CD4-positive, alpha-beta T cell (primary cell): ENCODE data around the gene LNPK. TPM values are rescaled to one million over a fixed set of nuclear protein-coding genes. Genes with fewer than 3 reads are reported as not detected.

Experiments
- ATAC-seq: fragments of 200-7000 bp; cut with Tn5 transposase; one replicate; pipeline ENCODE4 v1.10.0; 2022; ENCODE audit warnings: mild to moderate bottlenecking; ENCODE audit not compliant: poor library complexity
- CTCF ChIA-PET: fragments of 350-600 bp; sonication (Branson Sonifier 250); formaldehyde crosslinking; loops from one replicate; lab custom pipeline; 2021; ENCODE audit warnings: antibody characterized with exemption, inconsistent platforms; lab: Charles Lee
- POLR2A ChIA-PET: fragments of 350-600 bp; sonication (Branson Sonifier 250); formaldehyde crosslinking; loops from one replicate; lab custom pipeline; 2021; ENCODE audit warnings: antibody characterized with exemption, inconsistent platforms; lab: Charles Lee
- DNase-seq, 14 experiments: peaks; one replicate each; pipeline ENCODE4 v3.0.0-alpha.2; 2013 to 2020; ENCODE audit warnings: mixed read lengths in 2 of 14
- H3K27ac ChIP-seq, 2 donors: one replicate each; pipeline versions ENCODE4 v1.5.1 to v1.7.0; 2013; ENCODE audit warnings: low read length in 2 of 2, low read depth in 1 of 2, mild to moderate bottlenecking in 1 of 2
- H3K27me3 ChIP-seq, 2 experiments: 1 replicate in 1 of 2; 2 replicates in 1 of 2; pipeline versions ENCODE4 v1.6.1 to v1.7.0; 2013; ENCODE audit warnings: low read length in 2 of 2, control low read depth in 1 of 2, mild to moderate bottlenecking in 1 of 2, moderate library complexity in 1 of 2; ENCODE audit not compliant: insufficient read depth in 2 of 2, control insufficient read depth in 1 of 2
- H3K36me3 ChIP-seq: one replicate; pipeline ENCODE4 v1.6.1; 2013; ENCODE audit warnings: low read length, control low read depth; ENCODE audit not compliant: insufficient read depth
- H3K4me1 ChIP-seq: one replicate; pipeline ENCODE4 v1.6.1; 2013; ENCODE audit warnings: low read length, control low read depth; ENCODE audit not compliant: insufficient read depth
- H3K4me3 ChIP-seq: one replicate; pipeline ENCODE4 v1.5.1; 2013; ENCODE audit warnings: mild to moderate bottlenecking, low read length, moderate library complexity
- H3K9me3 ChIP-seq, 2 experiments: 1 replicate in 1 of 2; 2 replicates in 1 of 2; pipeline versions ENCODE4 v1.6.1 to v1.7.0; 2013; ENCODE audit warnings: low read length in 2 of 2, mild to moderate bottlenecking in 2 of 2, control low read depth in 1 of 2, moderate library complexity in 1 of 2; ENCODE audit not compliant: control insufficient read depth in 1 of 2, insufficient read depth in 1 of 2
- H3K27ac Mint-ChIP-seq: one replicate; pipeline ENCODE4 v1.8.0; 2020; ENCODE audit warnings: mixed read lengths
- H3K27me3 Mint-ChIP-seq: one replicate; pipeline ENCODE4 v1.8.0; 2021; ENCODE audit warnings: mixed read lengths
- H3K36me3 Mint-ChIP-seq: one replicate; pipeline ENCODE4 v1.8.0; 2021; ENCODE audit warnings: low read depth, mixed read lengths
- H3K4me1 Mint-ChIP-seq: one replicate; pipeline ENCODE4 v1.8.0; 2021; ENCODE audit warnings: low read depth, mixed read lengths
- H3K4me3 Mint-ChIP-seq: one replicate; pipeline ENCODE4 v1.8.0; 2020; ENCODE audit warnings: mild to moderate bottlenecking, mixed read lengths
- H3K9me3 Mint-ChIP-seq: one replicate; pipeline ENCODE4 v1.8.0; 2020; ENCODE audit warnings: mixed read lengths
- intact Hi-C, 2 experiments: fragments of 100-400 bp; cut with DNase I in 1 of 2; cut with micrococcal nuclease in 1 of 2; formaldehyde crosslinking; loops; one replicate each; pipeline versions ENCODE4 v1.15.1 to v1.9.0; 2023 to 2025; cut with DNase I, micrococcal nuclease
- total RNA-seq, 174 experiments: library from RNA in 2 of 174; stranded (reverse) in 2 of 174; gene quantifications; one replicate each; pipeline ENCODE4 v1.2.3 and lab custom pipeline; 2021 to 2026
- TF ChIP-seq, protein P1 (sequence below): fragments of 200-600 bp; IDR thresholded peaks from one replicate; pipeline ENCODE4 v1.8.0; 2022; ENCODE audit warnings: antibody characterized with exemption, mild to moderate bottlenecking

Gene LNPK
- total RNA-seq, 2 experiments from 2014 or later: 12.7 to 15.8 TPM

DNA sequence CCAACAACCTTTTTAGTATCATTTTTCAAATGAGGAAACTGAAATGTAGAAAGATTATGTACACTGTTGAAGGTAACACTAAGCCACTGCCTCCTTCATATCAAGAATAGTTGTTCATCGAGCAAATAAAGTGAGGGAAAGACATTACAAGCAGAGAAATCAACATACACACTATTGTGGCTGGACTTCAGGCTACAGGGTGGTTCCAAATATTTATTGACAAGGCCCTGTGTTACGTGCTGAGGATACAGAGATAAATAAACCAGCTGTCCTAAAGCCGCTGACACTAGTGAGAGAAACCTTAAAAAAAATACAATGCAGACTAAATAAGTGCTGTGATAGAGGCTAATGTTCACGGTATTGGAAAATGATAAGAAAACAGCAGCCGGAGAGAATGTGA, 1.9 kb upstream of the LNPK start:
- Mint-ChIP-seq H3K4me3 (peak overlapping the region; percentile 6), H3K4me1 (peaks cover 24% of the 10 kb centered on the region), H3K9me3 (no peaks in the 10 kb centered on the region), H3K27ac (no peak overlapping the region), H3K27me3 (no peaks in the 10 kb centered on the region), H3K36me3 (no peaks in the 10 kb centered on the region)
- intact Hi-C loops: loop anchor here in 1 of 2 experiments (10.0 kb wide), 2 partner anchors 819 to 1551 kb away; partner anchors contain the start of gene ATP5MC3
- H3K27ac ChIP-seq: no peak overlapping the region
- H3K9me3 ChIP-seq: no peaks in the 10 kb centered on the region
- peaks cover 16% of the 10 kb centered on the region for H3K4me1 ChIP-seq
- POLR2A ChIA-PET: no interaction called here
- H3K4me3 ChIP-seq: no peak overlapping the region
- no peaks in the 10 kb centered on the region for H3K27me3 ChIP-seq
- ATAC-seq: no peak
- TF ChIP-seq, protein P1, sequence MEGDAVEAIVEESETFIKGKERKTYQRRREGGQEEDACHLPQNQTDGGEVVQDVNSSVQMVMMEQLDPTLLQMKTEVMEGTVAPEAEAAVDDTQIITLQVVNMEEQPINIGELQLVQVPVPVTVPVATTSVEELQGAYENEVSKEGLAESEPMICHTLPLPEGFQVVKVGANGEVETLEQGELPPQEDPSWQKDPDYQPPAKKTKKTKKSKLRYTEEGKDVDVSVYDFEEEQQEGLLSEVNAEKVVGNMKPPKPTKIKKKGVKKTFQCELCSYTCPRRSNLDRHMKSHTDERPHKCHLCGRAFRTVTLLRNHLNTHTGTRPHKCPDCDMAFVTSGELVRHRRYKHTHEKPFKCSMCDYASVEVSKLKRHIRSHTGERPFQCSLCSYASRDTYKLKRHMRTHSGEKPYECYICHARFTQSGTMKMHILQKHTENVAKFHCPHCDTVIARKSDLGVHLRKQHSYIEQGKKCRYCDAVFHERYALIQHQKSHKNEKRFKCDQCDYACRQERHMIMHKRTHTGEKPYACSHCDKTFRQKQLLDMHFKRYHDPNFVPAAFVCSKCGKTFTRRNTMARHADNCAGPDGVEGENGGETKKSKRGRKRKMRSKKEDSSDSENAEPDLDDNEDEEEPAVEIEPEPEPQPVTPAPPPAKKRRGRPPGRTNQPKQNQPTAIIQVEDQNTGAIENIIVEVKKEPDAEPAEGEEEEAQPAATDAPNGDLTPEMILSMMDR: no peak
- H3K36me3 ChIP-seq: no peaks in the 10 kb centered on the region
- no peak for DNase-seq
- CTCF ChIA-PET: no interaction called here

GRCh38 chr2:176002688-176003210, 682 bp upstream of the LNPK start:
- Mint-ChIP-seq H3K27me3 (no peaks in the 10 kb centered on the region), H3K36me3 (no peaks in the 10 kb centered on the region), H3K4me3 (peak overlapping the region; percentile 88)

GRCh38 chr2:176001281-176001915, 669 bp downstream of the LNPK start:
- H3K27me3 Mint-ChIP-seq: no peaks in the 10 kb centered on the region
- intact Hi-C loops: loop anchor here in 1 of 2 experiments (10.0 kb wide), 2 partner anchors 817 to 1553 kb away; partner anchors contain the start of gene ATP5MC3
- peak overlapping the region; percentile 84 for H3K27ac Mint-ChIP-seq
- ATAC-seq (peak; percentile 30), DNase-seq (peak in 11 of 14 experiments; percentile 1 to 56 (median 20))
- H3K4me1 ChIP-seq: peaks cover 16% of the 10 kb centered on the region
- POLR2A ChIA-PET: interaction anchor here (0.7 to 1.7 kb wide), 4 partner anchors 22 to 95 kb away, joined by 3 to 4 read pairs (median 4); no protein-coding TSS in a partner anchor
- H3K9me3 ChIP-seq: no peaks in the 10 kb centered on the region
- H3K36me3 Mint-ChIP-seq: no peaks in the 10 kb centered on the region
- H3K4me3 Mint-ChIP-seq: peak overlapping the region; percentile 88
- H3K4me1 Mint-ChIP-seq: peaks cover 24% of the 10 kb centered on the region
- no peaks in the 10 kb centered on the region for H3K9me3 Mint-ChIP-seq
- H3K36me3 ChIP-seq: no peaks in the 10 kb centered on the region
- CTCF ChIA-PET: no interaction called here
- TF ChIP-seq, protein P1: no peak
- H3K27ac ChIP-seq: peak overlapping the region; percentile 56 to 64
- H3K4me3 ChIP-seq: peak overlapping the region; percentile 81
- no peaks in the 10 kb centered on the region for H3K27me3 ChIP-seq

More at GRCh38 chr2:176002688-176003210, 682 bp upstream of the LNPK start:
- ChIA-PET CTCF (no interaction called here), POLR2A (interaction anchor here (1.3 to 1.7 kb wide), 2 partner anchors 21 to 94 kb away, joined by 4 read pairs; no protein-coding TSS in a partner anchor)
- intact Hi-C loops: loop anchor here in 1 of 2 experiments (10.0 kb wide), 2 partner anchors 818 to 1552 kb away; partner anchors contain the start of gene ATP5MC3
- H3K27ac Mint-ChIP-seq: peak overlapping the region; percentile 84
- TF ChIP-seq, protein P1: no peak
- no peaks in the 10 kb centered on the region for H3K27me3 ChIP-seq
- H3K9me3 Mint-ChIP-seq: no peaks in the 10 kb centered on the region
- H3K4me1 Mint-ChIP-seq: peaks cover 24% of the 10 kb centered on the region
- ATAC-seq: peak; percentile 3
- H3K36me3 ChIP-seq: no peaks in the 10 kb centered on the region
- H3K4me3 ChIP-seq: peak overlapping the region; percentile 81
- H3K4me1 ChIP-seq: peaks cover 16% of the 10 kb centered on the region
- no peak for DNase-seq
- no peaks in the 10 kb centered on the region for H3K9me3 ChIP-seq
- peak overlapping the region; percentile 64 to 69 for H3K27ac ChIP-seq
